GF-D8 (cell line): Measurements from ENCODE around the gene COL2A1.

ENCODE experiments used
- DNase-seq: peaks from one replicate; lab custom pipeline; 2025; lab: John Stamatoyannopoulos, UW

Gene COL2A1

GRCh38 chr12:48004053-48004941 is at the start of gene COL2A1:
Gene COL2A1, minus strand, starts transcription at chr12:48004476. Its CDS starts 155 bp downstream, at chr12:48004321.
- no peak for DNase-seq

- no peak for DNase-seq
Observed at GRCh38 chr12:48053883-48054282, 49.6 kb upstream of the COL2A1 start.

- DNase-seq: no peak
Observed at GRCh38 chr12:48053122-48053521, 48.8 kb upstream of the COL2A1 start.

GRCh38 chr12:48051681-48052080 is 47.4 kb upstream of the COL2A1 start:
- DNase-seq: no peak

- no peak for DNase-seq
Observed at GRCh38 chr12:48050174-48050573, 45.9 kb upstream of the COL2A1 start.

- no peak for DNase-seq
Observed at GRCh38 chr12:48045965-48046518, 41.8 kb upstream of the COL2A1 start.

- DNase-seq: no peak
Observed at GRCh38 chr12:48045061-48045846, 41.0 kb upstream of the COL2A1 start.

- no peak for DNase-seq
Observed at GRCh38 chr12:48044396-48044795, 40.1 kb upstream of the COL2A1 start.

GRCh38 chr12:48043771-48044170 is 39.5 kb upstream of the COL2A1 start:
- DNase-seq: no peak

GRCh38 chr12:48041591-48042423 is 37.5 kb upstream of the COL2A1 start:
- no peak for DNase-seq

GRCh38 chr12:48040354-48040753 is 36.1 kb upstream of the COL2A1 start:
- DNase-seq: no peak

- no peak for DNase-seq
Observed at GRCh38 chr12:48039151-48039550, 34.9 kb upstream of the COL2A1 start.

GRCh38 chr12:48038085-48038484 is 33.8 kb upstream of the COL2A1 start:
- no peak for DNase-seq

- DNase-seq: no peak
Observed at GRCh38 chr12:48037267-48037915, 33.1 kb upstream of the COL2A1 start.

GRCh38 chr12:48036818-48037217 is 32.5 kb upstream of the COL2A1 start:
- DNase-seq: no peak

- DNase-seq: no peak
Observed at GRCh38 chr12:48034835-48035805, 30.8 kb upstream of the COL2A1 start.

- DNase-seq: no peak
Observed at GRCh38 chr12:48033451-48033850, 29.2 kb upstream of the COL2A1 start.

- no peak for DNase-seq
Observed at GRCh38 chr12:48032597-48032996, 28.3 kb upstream of the COL2A1 start.

GRCh38 chr12:48031135-48031960 is 27.1 kb upstream of the COL2A1 start:
- DNase-seq: no peak
